WI38 (cell line): Measurements from ENCODE around the gene PPP1R12A.

Experiments
- H3K4me3 ChIP-seq: 2 replicates; pipeline ENCODE4 v1.5.1; 2011; ENCODE audit warnings: low read depth, mild to moderate bottlenecking, control low read depth, low read length
- CTCF ChIP-seq: IDR thresholded peaks from 2 replicates; pipeline ENCODE4 v1.5.1; 2012; ENCODE audit warnings: low read depth, mild to moderate bottlenecking, control low read depth, low read length

Gene PPP1R12A

GRCh38 chr12:79858518-79858917 lies 76.4 kb downstream of the PPP1R12A start:
- no peak overlapping the region for H3K4me3 ChIP-seq

GRCh38 chr12:79857675-79858074 lies 77.2 kb downstream of the PPP1R12A start:
- no peak overlapping the region for H3K4me3 ChIP-seq
- TF ChIP-seq CTCF = no peak

More at GRCh38 chr12:79858518-79858917, 76.4 kb downstream of the PPP1R12A start:
- TF ChIP-seq CTCF = no peak

GRCh38 chr12:79850610-79851299 lies 84.1 kb downstream of the PPP1R12A start:
- no peak for TF ChIP-seq CTCF
- no peak overlapping the region for H3K4me3 ChIP-seq

- TF ChIP-seq CTCF = no peak
- H3K4me3 ChIP-seq = no peak overlapping the region
Measured at GRCh38 chr12:79848339-79848738, 86.6 kb downstream of the PPP1R12A start.

- H3K4me3 ChIP-seq = no peak overlapping the region
- no peak for TF ChIP-seq CTCF
Measured at GRCh38 chr12:79847417-79847816, 87.5 kb downstream of the PPP1R12A start.

GRCh38 chr12:79844693-79845092 lies 90.2 kb downstream of the PPP1R12A start:
- no peak overlapping the region for H3K4me3 ChIP-seq
- TF ChIP-seq CTCF = no peak

- no peak for TF ChIP-seq CTCF
- H3K4me3 ChIP-seq = no peak overlapping the region
Measured at GRCh38 chr12:79843978-79844377, 90.9 kb downstream of the PPP1R12A start.
